GM18511 (cell line): ENCODE results near the gene ACR.
"Not testable (repeated sequence)": the region's sequence is repeated elsewhere in the genome, so short reads cannot be mapped to it uniquely, and the experiment has no call there.

Experiments used
- ATAC-seq: cut with Tn5 transposase; IDR thresholded peaks from one replicate; pipeline ENCODE4 v1.9.1; 2021; ENCODE audit warnings: mild to moderate bottlenecking, moderate library complexity; ENCODE audit not compliant: unreplicated experiment

Gene ACR

GRCh38 chr22:50764288-50764687 lies 26.3 kb downstream of the ACR start:
- not testable (repeated sequence) for ATAC-seq

- ATAC-seq, result not testable (repeated sequence)
Measured at GRCh38 chr22:50775132-50775531, 37.1 kb downstream of the ACR start.

- not testable (repeated sequence) for ATAC-seq
Measured at GRCh38 chr22:50777631-50778030, 39.6 kb downstream of the ACR start.

- not testable (repeated sequence) for ATAC-seq
Measured at GRCh38 chr22:50780244-50780643, 42.2 kb downstream of the ACR start.

- ATAC-seq, result not testable (repeated sequence)
Measured at GRCh38 chr22:50782253-50782652, 44.2 kb downstream of the ACR start.

GRCh38 chr22:50783033-50783879 lies 45.3 kb downstream of the ACR start, which contains the start of gene RABL2B:
Gene RABL2B, minus strand, starts transcription at chr22:50783636. Its CDS starts 1,342 bp downstream, at chr22:50782294.
- peak; percentile 90 for ATAC-seq

- ATAC-seq, result peak; percentile 37
Measured at GRCh38 chr22:50783880-50784276, 45.9 kb downstream of the ACR start.

GRCh38 chr22:50785289-50785688 lies 47.3 kb downstream of the ACR start:
- ATAC-seq, result not testable (repeated sequence)

GRCh38 chr22:50786936-50787335 lies 48.9 kb downstream of the ACR start:
- ATAC-seq, result not testable (repeated sequence)
